Head of caudate nucleus (tissue), 42 donors: ENCODE data around the gene NTMT2.
"Not testable (repeated sequence)": the region's sequence is repeated elsewhere in the genome, so short reads cannot be mapped to it uniquely, and the experiment has no call there.

Experiments used
- DNase-seq, 42 donors: peaks; one replicate each; pipeline versions ENCODE4 v3.0.0 to v3.0.0-alpha.2; 2020 to 2021; ENCODE audit warnings: mixed read lengths in 7 of 42
- intact Hi-C: fragments of 100-400 bp; cut with DNase I; formaldehyde crosslinking; loops from one replicate; pipeline ENCODE4 v1.15.0; 2022

NTMT2 gene

GRCh38 chr1:170153417-170153816, 7.7 kb downstream of the NTMT2 start:
- intact Hi-C loops = no loop called here

GRCh38 chr1:170155055-170155454, 9.3 kb downstream of the NTMT2 start:
- DNase-seq = no peak
- intact Hi-C loops = no loop called here

More at GRCh38 chr1:170153417-170153816, 7.7 kb downstream of the NTMT2 start:
- DNase-seq = no peak

- intact Hi-C loops = no loop called here
These were observed 10.8 kb downstream of the NTMT2 start for GRCh38 chr1:170156594-170156993.

GRCh38 chr1:170157820-170158219, 12.1 kb downstream of the NTMT2 start:
- intact Hi-C loops = no loop called here
- no peak for DNase-seq

More at GRCh38 chr1:170156594-170156993, 10.8 kb downstream of the NTMT2 start:
- DNase-seq = no peak

GRCh38 chr1:170162459-170163246, 16.9 kb downstream of the NTMT2 start:
- intact Hi-C loops = no loop called here
- no peak for DNase-seq

GRCh38 chr1:170164103-170164763, 18.5 kb downstream of the NTMT2 start:
- intact Hi-C loops = no loop called here
- no peak for DNase-seq

- DNase-seq = no peak
- intact Hi-C loops = no loop called here
These were observed 20.9 kb downstream of the NTMT2 start for GRCh38 chr1:170166518-170167180.

- no peak for DNase-seq
- intact Hi-C loops = no loop called here
These were observed 22.5 kb downstream of the NTMT2 start for GRCh38 chr1:170168265-170168664.

GRCh38 chr1:170170513-170170912, 24.8 kb downstream of the NTMT2 start:
- intact Hi-C loops, DNase-seq: not testable (repeated sequence)

- DNase-seq = no peak
- intact Hi-C loops = no loop called here
These were observed 28.6 kb downstream of the NTMT2 start for GRCh38 chr1:170174395-170174794.

- DNase-seq = no peak
These were observed 29.3 kb downstream of the NTMT2 start for GRCh38 chr1:170175041-170175440.

GRCh38 chr1:170175484-170175883, 29.7 kb downstream of the NTMT2 start:
- intact Hi-C loops = no loop called here
- DNase-seq = no peak

More at GRCh38 chr1:170175041-170175440, 29.3 kb downstream of the NTMT2 start:
- intact Hi-C loops = no loop called here

GRCh38 chr1:170176772-170177171, 31.0 kb downstream of the NTMT2 start:
- intact Hi-C loops = no loop called here

GRCh38 chr1:170182442-170182841, 36.7 kb downstream of the NTMT2 start:
- intact Hi-C loops = no loop called here
- DNase-seq = no peak

More at GRCh38 chr1:170176772-170177171, 31.0 kb downstream of the NTMT2 start:
- no peak for DNase-seq

GRCh38 chr1:170192546-170192945, 46.8 kb downstream of the NTMT2 start:
- no peak for DNase-seq
- intact Hi-C loops = no loop called here

- intact Hi-C loops = no loop called here
- DNase-seq = no peak
These were observed 48.7 kb downstream of the NTMT2 start for GRCh38 chr1:170194451-170194850.

- intact Hi-C loops = no loop called here
These were observed 50.9 kb downstream of the NTMT2 start for GRCh38 chr1:170196490-170197236.

GRCh38 chr1:170198090-170198489, 52.3 kb downstream of the NTMT2 start:
- intact Hi-C loops = no loop called here
- DNase-seq = no peak

More at GRCh38 chr1:170196490-170197236, 50.9 kb downstream of the NTMT2 start:
- DNase-seq = no peak

GRCh38 chr1:170198584-170198983, 52.8 kb downstream of the NTMT2 start:
- no peak for DNase-seq
- intact Hi-C loops = no loop called here
